Activated CD8-positive, alpha-beta memory T cell treated with anti-CD3 and anti-CD28 coated beads for 36 hours (primary cell): ENCODE measurements around the gene FBXO30. TPM values are rescaled to one million over a fixed set of nuclear protein-coding genes. Genes with fewer than 3 reads are reported as not detected.

Source experiments
- CTCF ChIA-PET: fragments of 350-600 bp; sonication (Branson Sonifier 250); formaldehyde crosslinking; loops from one replicate; lab custom pipeline; 2021; ENCODE audit warnings: antibody characterized with exemption; lab: Charles Lee
- POLR2A ChIA-PET: fragments of 350-600 bp; sonication (Branson Sonifier 250); formaldehyde crosslinking; loops from one replicate; lab custom pipeline; 2021; ENCODE audit warnings: antibody characterized with exemption; lab: Charles Lee
- total RNA-seq, 2 experiments: library from RNA; stranded (reverse); gene quantifications; one replicate each; pipeline ENCODE4 v1.2.3, GENCODE V29; 2021

FBXO30 gene
- total RNA-seq, 2 experiments from 2014 or later = 8.0 to 8.2 TPM

- ChIA-PET CTCF (no interaction called here), POLR2A (no interaction called here)
Observed at GRCh38 chr6:145772846-145773245, 41.7 kb downstream of the FBXO30 start.

DNA sequence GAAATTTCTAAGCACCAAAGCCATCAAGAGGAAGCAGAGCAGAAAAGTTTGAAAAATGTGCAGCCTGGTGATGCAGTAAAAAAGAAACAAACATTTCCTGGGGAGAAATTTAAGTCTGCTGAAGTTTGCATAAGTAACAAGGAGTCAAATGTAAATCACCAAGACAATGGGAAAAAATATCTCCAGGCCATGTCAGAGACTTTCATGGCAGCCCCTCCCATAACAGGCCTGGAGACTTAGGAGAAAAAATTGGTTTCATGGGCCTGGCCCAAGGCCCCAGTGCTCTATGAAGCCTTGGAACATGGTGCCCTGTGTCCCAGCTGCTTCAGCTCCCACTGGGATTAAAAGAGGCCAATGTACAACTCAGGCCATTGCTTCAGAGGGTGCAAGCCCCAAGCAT, 49.1 kb downstream of the FBXO30 start:
- CTCF ChIA-PET = no interaction called here
- POLR2A ChIA-PET = no interaction called here

DNA sequence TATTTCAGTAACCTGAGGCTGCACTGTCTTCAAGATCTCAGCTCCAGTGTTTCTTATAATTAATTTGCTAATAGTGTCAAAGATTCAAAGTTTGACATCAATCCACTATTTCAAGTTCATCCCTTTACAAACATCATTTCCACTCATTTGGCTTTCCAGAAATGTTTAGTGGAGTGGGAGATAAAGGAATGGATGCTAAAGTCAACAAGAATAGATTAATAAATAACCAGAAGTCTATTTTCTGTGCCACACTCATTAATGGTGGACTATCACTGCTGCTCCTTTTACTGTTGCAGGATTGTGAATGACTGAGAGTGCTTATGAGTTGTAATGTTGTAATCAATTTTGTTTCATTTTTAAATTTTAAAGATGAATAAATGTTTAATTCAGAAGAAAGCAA, 50.9 kb downstream of the FBXO30 start:
- CTCF ChIA-PET = no interaction called here
- POLR2A ChIA-PET = no interaction called here

DNA sequence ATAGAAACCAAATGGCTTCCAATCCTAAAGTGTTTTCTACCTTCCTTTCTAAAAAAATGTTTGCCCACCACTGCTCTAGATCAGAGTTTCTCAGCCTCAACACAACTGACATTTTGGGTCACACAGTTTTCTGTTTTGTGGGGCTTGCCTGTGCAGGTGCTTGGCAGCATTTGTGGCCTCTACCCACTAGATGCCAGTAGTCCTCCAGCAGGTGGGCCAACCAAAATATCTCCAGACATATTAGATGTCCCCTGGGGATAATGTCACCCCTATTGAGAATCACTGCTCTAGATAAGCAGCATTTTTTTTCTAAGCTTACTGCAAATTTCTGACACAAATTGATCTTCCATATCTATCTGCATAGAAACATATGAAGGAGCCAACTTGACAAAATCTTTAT, 53.0 kb downstream of the FBXO30 start:
- CTCF ChIA-PET = no interaction called here

DNA sequence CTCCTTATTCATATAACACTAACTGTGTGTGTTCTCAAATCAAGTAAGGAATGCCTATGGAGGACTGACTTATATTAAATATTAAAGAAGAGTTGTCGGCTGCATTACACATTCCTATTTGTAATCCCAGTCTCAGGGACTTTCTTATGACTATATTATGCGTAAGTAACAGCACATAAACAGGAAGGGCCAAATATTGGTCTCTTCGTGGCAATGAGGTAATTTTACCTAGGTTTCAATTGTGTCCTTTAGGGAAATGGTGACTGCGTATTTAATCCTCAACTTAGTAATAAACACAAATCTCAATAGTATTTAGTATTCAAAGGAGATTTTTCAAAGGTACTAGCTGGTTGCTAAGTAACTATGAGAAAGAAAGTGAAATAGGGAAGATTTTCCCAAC, 56.5 kb downstream of the FBXO30 start:
- ChIA-PET POLR2A (no interaction called here), CTCF (no interaction called here)

More for the DNA sequence above, 53.0 kb downstream of the FBXO30 start:
- POLR2A ChIA-PET = no interaction called here

GRCh38 chr6:145756170-145756662, 58.4 kb downstream of the FBXO30 start:
- POLR2A ChIA-PET = no interaction called here
- CTCF ChIA-PET = no interaction called here

GRCh38 chr6:145755682-145756081, 58.9 kb downstream of the FBXO30 start:
- CTCF ChIA-PET = no interaction called here
- POLR2A ChIA-PET = no interaction called here

DNA sequence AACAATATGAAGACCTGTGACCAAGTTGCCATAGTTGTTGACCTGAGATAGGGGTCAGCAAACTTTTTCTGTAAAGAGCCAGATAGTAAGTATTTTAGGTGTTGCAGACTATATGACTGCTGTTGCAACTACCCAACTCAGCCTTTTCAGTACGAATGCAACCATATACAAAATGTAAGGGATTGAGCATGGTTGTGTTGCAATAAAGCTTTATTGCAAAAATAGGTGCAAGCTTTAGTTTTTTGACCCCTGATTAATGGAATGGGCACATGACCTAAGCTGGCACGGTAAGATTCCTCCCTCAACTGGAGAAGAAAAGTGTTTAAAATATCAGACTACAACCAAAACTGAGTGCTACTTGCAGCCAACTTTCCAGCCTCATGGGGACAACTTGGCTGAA, 62.0 kb downstream of the FBXO30 start:
- ChIA-PET POLR2A (no interaction called here), CTCF (no interaction called here)

- CTCF ChIA-PET = no interaction called here
- POLR2A ChIA-PET = no interaction called here
Observed at GRCh38 chr6:145749632-145750031, 65.0 kb downstream of the FBXO30 start.

DNA sequence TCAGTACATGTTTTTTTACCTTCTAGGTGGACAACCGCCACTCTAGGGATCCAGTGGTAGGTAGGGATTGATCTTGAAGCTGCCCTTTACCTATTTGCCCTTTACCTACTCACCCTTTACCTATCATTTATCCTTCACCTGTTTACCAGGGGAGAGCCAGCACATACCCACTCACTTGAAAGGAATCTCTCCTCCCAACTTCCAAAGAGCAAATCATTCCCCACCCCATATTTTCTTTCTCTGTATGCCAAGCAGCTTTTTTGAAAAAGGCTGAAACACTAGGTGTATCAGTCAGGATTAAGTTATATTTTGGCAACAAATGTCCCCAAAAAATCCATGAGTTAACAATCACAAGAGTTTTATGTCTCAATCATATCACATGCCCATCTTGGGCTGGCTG, 68.7 kb downstream of the FBXO30 start:
- POLR2A ChIA-PET = no interaction called here
- CTCF ChIA-PET = no interaction called here

- ChIA-PET CTCF (no interaction called here), POLR2A (no interaction called here)
Observed at GRCh38 chr6:145744619-145745018, 70.0 kb downstream of the FBXO30 start.

Other genes starting within 250 kb of the FBXO30 start
- gene EPM2A, start 79.3 kb downstream of the FBXO30 start, total RNA-seq = 1 to 10 TPM; 7.9 to 8.6 TPM
- 10 to 100 TPM; 13.0 to 14.2 TPM for gene SHPRH, start 149.6 kb upstream of the FBXO30 start, total RNA-seq
- gene GRM1, start 214.3 kb upstream of the FBXO30 start, total RNA-seq = not detected